Measurements from ENCODE around the gene TNFRSF18.

DNA sequence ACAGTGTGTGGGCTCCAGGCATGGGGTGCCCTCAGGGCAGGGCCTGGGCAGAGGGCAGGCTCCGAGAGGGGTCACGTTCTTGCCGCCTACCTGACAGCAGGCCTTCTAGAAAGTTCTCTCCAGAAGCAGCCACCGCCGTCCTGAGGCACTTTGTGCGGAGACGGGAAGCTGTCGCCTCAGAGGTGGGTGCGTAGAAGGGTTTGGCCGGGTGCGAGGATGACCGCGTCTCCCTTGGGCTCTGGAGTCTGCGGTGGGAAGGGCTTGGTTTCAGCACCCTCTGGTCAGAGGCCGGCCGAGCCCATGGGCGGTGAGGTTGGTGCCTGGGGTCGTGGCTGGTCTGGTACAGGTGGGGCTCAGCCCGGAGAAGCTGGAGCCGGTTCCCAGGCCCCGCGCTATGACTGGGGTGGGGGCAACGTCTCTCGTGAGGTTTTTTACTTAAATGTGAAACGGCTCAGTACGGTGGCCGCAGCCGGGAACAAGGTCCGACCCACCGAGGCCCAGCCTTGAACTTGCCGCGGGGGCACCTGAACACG, 42.8 kb downstream of the TNFRSF18 start:
- TF ChIP-seq POLR2A (IDR thresholded peaks at IDR 0.05; ENCODE audit: low read depth, low read length) (no peak), POLR2AphosphoS5 (IDR thresholded peaks at IDR 0.05; ENCODE audit: low read depth, low read length) (no peak), TAF1 (IDR thresholded peaks at IDR 0.05; ENCODE audit: borderline replicate concordance, low read depth, low read length) (no peak)

Data from GM12892 (cell line).